OCI-LY7 (cell line): ENCODE results near the gene SLC6A4. TPM values are rescaled to one million over a fixed set of nuclear protein-coding genes. Genes with fewer than 3 reads are reported as not detected.

ENCODE experiments used
- BruUV-seq: library from RNA; stranded (reverse); fragments of 400-500 nt; replicated peaks from 2 replicates; lab custom pipeline; 2021; lab: Mats Ljungman, UMichigan
- CTCF ChIA-PET: fragments of 300-600 bp; sonication (Branson Sonifier 250); formaldehyde crosslinking; loops from one replicate; lab custom pipeline; 2022; ENCODE audit warnings: antibody characterized with exemption; ENCODE audit not compliant: unreplicated experiment; lab: Charles Lee
- POLR2A ChIA-PET: fragments of 300-600 bp; sonication (Branson Sonifier 250); formaldehyde crosslinking; loops from one replicate; lab custom pipeline; 2022; ENCODE audit warnings: antibody characterized with exemption; lab: Charles Lee
- DNase-seq: peaks from one replicate; pipeline ENCODE4 v3.0.0-alpha.2; 2015; ENCODE audit warnings: low spot score
- H2AFZ ChIP-seq: fragments of 200-600 bp; sonication (generic), shearing (Covaris generic); 2 replicates; pipeline ENCODE4 v1.6.1; 2014; ENCODE audit warnings: mild to moderate bottlenecking, antibody characterized with exemption, low read length, moderate library complexity
- H3K27ac ChIP-seq: fragments of 200-600 bp; sonication (generic); 2 replicates; pipeline ENCODE4 v1.5.1; 2014; ENCODE audit warnings: mixed run types, low read depth, mild to moderate bottlenecking, moderate library complexity, low read length, inconsistent platforms; ENCODE audit not compliant: poor library complexity, severe bottlenecking
- H3K36me3 ChIP-seq: fragments of 200-600 bp; sonication (generic); 2 replicates; pipeline ENCODE4 v1.6.1; 2014; ENCODE audit warnings: mild to moderate bottlenecking, antibody characterized with exemption, low read length, moderate library complexity, mixed read lengths; ENCODE audit not compliant: insufficient read depth
- H3K4me1 ChIP-seq: fragments of 200-600 bp; sonication (generic); 2 replicates; pipeline ENCODE4 v1.5.1; 2014; ENCODE audit warnings: mild to moderate bottlenecking, low read length; ENCODE audit not compliant: insufficient read depth, poor library complexity, severe bottlenecking
- H3K4me2 ChIP-seq: fragments of 200-600 bp; sonication (generic); 2 replicates; pipeline ENCODE4 v1.6.1; 2014; ENCODE audit warnings: mild to moderate bottlenecking, low read length
- H3K4me3 ChIP-seq: fragments of 200-600 bp; sonication (generic); 2 replicates; pipeline ENCODE4 v1.5.1; 2014; ENCODE audit warnings: mild to moderate bottlenecking, low read depth, low read length; ENCODE audit not compliant: poor library complexity, severe bottlenecking
- H3K79me2 ChIP-seq: fragments of 200-600 bp; sonication (generic); 2 replicates; pipeline ENCODE4 v1.6.1; 2016; ENCODE audit warnings: low read depth, mild to moderate bottlenecking, low read length, moderate library complexity, mixed read lengths; ENCODE audit not compliant: insufficient read depth
- H3K9me2 ChIP-seq: fragments of 200-600 bp; sonication (generic); 2 replicates; pipeline ENCODE4 v1.6.1; 2016; ENCODE audit warnings: mild to moderate bottlenecking, low read length, mixed read lengths; ENCODE audit not compliant: insufficient read depth
- H3K9me3 ChIP-seq: fragments of 200-600 bp; sonication (generic); 2 replicates; pipeline ENCODE4 v1.6.1; 2014; ENCODE audit warnings: mild to moderate bottlenecking, mixed run types, low read length, mixed read lengths
- H4K20me1 ChIP-seq: fragments of 200-600 bp; sonication (generic); 2 replicates; pipeline ENCODE4 v1.6.1; 2014; ENCODE audit warnings: mild to moderate bottlenecking, antibody characterized with exemption, low read length, moderate library complexity, mixed read lengths; ENCODE audit not compliant: insufficient read depth
- CTCF ChIP-seq: fragments of 200-600 bp; sonication (generic); conservative IDR thresholded peaks from 2 replicates; pipeline ENCODE4 v1.5.1; 2014; ENCODE audit warnings: mild to moderate bottlenecking, antibody characterized with exemption, low read length, moderate library complexity, mixed read lengths
- EZH2phosphoT487 ChIP-seq: fragments of 200-600 bp; sonication (generic); IDR thresholded peaks from 2 replicates; pipeline ENCODE4 v1.6.1; 2018; ENCODE audit warnings: low read depth, borderline replicate concordance, mild to moderate bottlenecking, mixed run types, antibody characterized with exemption, low read length, moderate library complexity, mixed read lengths
- intact Hi-C: fragments of 100-400 bp; cut with micrococcal nuclease; formaldehyde crosslinking; loops from one replicate; pipeline ENCODE4 v1.10.0; 2022; ENCODE audit not compliant: unreplicated experiment
- total RNA-seq, 2 experiments: library from RNA; depleted of rRNA in 1 of 2; stranded (reverse); fragments of >200 nt in 1 of 2; shearing (Covaris generic) in 1 of 2; gene quantifications; 2 replicates each; pipeline ENCODE4 v1.2.3, GENCODE V29; 2014 to 2022

The SLC6A4 gene
- total RNA-seq, 2 experiments from 2014 or later, result 0.09 TPM; not detected in 1

- ChIA-PET POLR2A (no interaction called here), CTCF (no interaction called here)
- H3K27ac ChIP-seq, result no peak overlapping the region
- no peaks in the 10 kb centered on the region for H3K9me2 ChIP-seq
- H3K79me2 ChIP-seq, result no peaks in the 10 kb centered on the region
- DNase-seq, result no peak
- H4K20me1 ChIP-seq, result no peaks in the 10 kb centered on the region
- no peak overlapping the region for H3K4me2 ChIP-seq
- no peaks in the 10 kb centered on the region for H3K4me1 ChIP-seq
- H3K9me3 ChIP-seq, result no peaks in the 10 kb centered on the region
- H3K4me3 ChIP-seq, result no peak overlapping the region
- intact Hi-C loops, result no loop called here
- TF ChIP-seq CTCF, result no peak
- TF ChIP-seq EZH2phosphoT487, result no peak
- H2AFZ ChIP-seq, result no peak overlapping the region
- H3K36me3 ChIP-seq, result no peaks in the 10 kb centered on the region
- BruUV-seq, result no TSS peak
Measured at GRCh38 chr17:30222721-30223175, 12.7 kb downstream of the SLC6A4 start.

- Histone ChIP-seq H3K4me3 (no peak overlapping the region), H3K9me3 (no peaks in the 10 kb centered on the region), H2AFZ (no peak overlapping the region), H3K79me2 (no peaks in the 10 kb centered on the region), H3K4me2 (no peak overlapping the region), H3K4me1 (no peaks in the 10 kb centered on the region), H3K9me2 (no peaks in the 10 kb centered on the region), H4K20me1 (no peaks in the 10 kb centered on the region), H3K36me3 (no peaks in the 10 kb centered on the region), H3K27ac (no peak overlapping the region)
- ChIA-PET POLR2A (interaction anchor here (0.5 kb wide), 1 partner anchor 129 kb away, joined by 3 read pairs; no protein-coding TSS in a partner anchor), CTCF (no interaction called here)
- DNase-seq, result no peak
- intact Hi-C loops, result no loop called here
- TF ChIP-seq EZH2phosphoT487 (no peak), CTCF (no peak)
- BruUV-seq, result no TSS peak
Measured at GRCh38 chr17:30222251-30222650, 13.2 kb downstream of the SLC6A4 start.

- CTCF ChIA-PET, result no interaction called here
- intact Hi-C loops, result no loop called here
- no peaks in the 10 kb centered on the region for H3K4me1 ChIP-seq
- no peak overlapping the region for H3K4me3 ChIP-seq
- POLR2A ChIA-PET, result no interaction called here
- no peak overlapping the region for H3K27ac ChIP-seq
- no peaks in the 10 kb centered on the region for H3K9me3 ChIP-seq
- no peaks in the 10 kb centered on the region for H4K20me1 ChIP-seq
- BruUV-seq, result no TSS peak
- H2AFZ ChIP-seq, result no peak overlapping the region
- no peaks in the 10 kb centered on the region for H3K79me2 ChIP-seq
- H3K4me2 ChIP-seq, result no peak overlapping the region
- no peaks in the 10 kb centered on the region for H3K9me2 ChIP-seq
- H3K36me3 ChIP-seq, result no peaks in the 10 kb centered on the region
- no peak for TF ChIP-seq EZH2phosphoT487
- no peak for TF ChIP-seq CTCF
- no peak for DNase-seq
Measured at GRCh38 chr17:30221346-30221745, 14.2 kb downstream of the SLC6A4 start.
